Suprapubic skin (tissue), 4 donors: ENCODE measurements around the gene LRRC8C.

ENCODE experiments used
- EP300 ChIP-seq: sonication (generic); formaldehyde crosslinking; IDR thresholded peaks from one replicate; pipeline ENCODE4 v1.6.1; 2017; ENCODE audit warnings: antibody characterized with exemption
- POLR2A ChIP-seq, 2 donors: fragments of 450-650 bp; IDR thresholded peaks; one replicate each; pipeline ENCODE4 v1.6.1; 2017; ENCODE audit warnings: antibody characterized with exemption in 2 of 2, mild to moderate bottlenecking in 2 of 2, moderate library complexity in 2 of 2
- POLR2AphosphoS5 ChIP-seq, 3 donors: sonication (generic); formaldehyde crosslinking; IDR thresholded peaks; one replicate each; pipeline ENCODE4 v1.6.1; 2017; ENCODE audit warnings: antibody characterized with exemption in 3 of 3
- TF ChIP-seq, protein P1 (sequence below), 2 donors: fragments of 200-600 bp in 1 of 2; fragments of 450-650 bp in 1 of 2; sonication (generic) in 1 of 2; IDR thresholded peaks; one replicate each; pipeline ENCODE4 v1.5.1; 2016 to 2019; ENCODE audit warnings: antibody characterized with exemption in 2 of 2, mild to moderate bottlenecking in 1 of 2, moderate library complexity in 1 of 2

DNA sequence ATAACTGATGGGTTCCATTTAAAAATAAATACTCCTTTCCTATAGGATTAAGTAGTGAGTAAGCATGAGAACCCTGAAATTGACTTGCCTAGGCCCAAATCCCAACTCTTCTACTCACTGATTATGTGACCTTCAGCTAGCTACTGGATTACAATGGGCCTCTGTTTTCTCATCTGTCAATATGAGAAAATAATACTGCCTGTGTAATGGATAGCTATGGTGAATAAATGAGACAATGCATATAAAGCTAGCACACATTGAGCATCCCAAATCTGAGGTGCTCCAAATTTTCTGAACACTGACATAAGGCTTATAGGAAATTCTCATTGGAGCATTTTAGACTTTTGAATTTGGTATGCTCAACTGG, 5.3 kb upstream of the LRRC8C start:
- TF ChIP-seq, protein P1, sequence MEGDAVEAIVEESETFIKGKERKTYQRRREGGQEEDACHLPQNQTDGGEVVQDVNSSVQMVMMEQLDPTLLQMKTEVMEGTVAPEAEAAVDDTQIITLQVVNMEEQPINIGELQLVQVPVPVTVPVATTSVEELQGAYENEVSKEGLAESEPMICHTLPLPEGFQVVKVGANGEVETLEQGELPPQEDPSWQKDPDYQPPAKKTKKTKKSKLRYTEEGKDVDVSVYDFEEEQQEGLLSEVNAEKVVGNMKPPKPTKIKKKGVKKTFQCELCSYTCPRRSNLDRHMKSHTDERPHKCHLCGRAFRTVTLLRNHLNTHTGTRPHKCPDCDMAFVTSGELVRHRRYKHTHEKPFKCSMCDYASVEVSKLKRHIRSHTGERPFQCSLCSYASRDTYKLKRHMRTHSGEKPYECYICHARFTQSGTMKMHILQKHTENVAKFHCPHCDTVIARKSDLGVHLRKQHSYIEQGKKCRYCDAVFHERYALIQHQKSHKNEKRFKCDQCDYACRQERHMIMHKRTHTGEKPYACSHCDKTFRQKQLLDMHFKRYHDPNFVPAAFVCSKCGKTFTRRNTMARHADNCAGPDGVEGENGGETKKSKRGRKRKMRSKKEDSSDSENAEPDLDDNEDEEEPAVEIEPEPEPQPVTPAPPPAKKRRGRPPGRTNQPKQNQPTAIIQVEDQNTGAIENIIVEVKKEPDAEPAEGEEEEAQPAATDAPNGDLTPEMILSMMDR (IDR thresholded peaks at IDR 0.05) = no peak
- TF ChIP-seq POLR2A (IDR thresholded peaks at IDR 0.05) (no peak), POLR2AphosphoS5 (IDR thresholded peaks at IDR 0.05) (no peak), EP300 (no peak)
